Measurements from ENCODE around the gene MTMR3. TPM values are rescaled to one million over a fixed set of nuclear protein-coding genes. Genes with fewer than 3 reads are reported as not detected.
A peak's percentile ranks its signal among the peaks of the same experiment; 100 is the strongest.

Gene MTMR3
- total RNA-seq, 1 donor from 2014 or later: 28.4 TPM

GRCh38 chr22:29916007-29916544, 33.1 kb downstream of the MTMR3 start:
- DNase-seq (ENCODE audit: low read depth in 2 of 2): no peak

- peak in 1 of 2 donors; percentile 35 for DNase-seq (ENCODE audit: low read depth in 2 of 2)
Measured at GRCh38 chr22:29917052-29917902, 34.3 kb downstream of the MTMR3 start.

- no peak for DNase-seq (ENCODE audit: low read depth in 2 of 2)
Measured at GRCh38 chr22:29925402-29925801, 42.4 kb downstream of the MTMR3 start.

DNA sequence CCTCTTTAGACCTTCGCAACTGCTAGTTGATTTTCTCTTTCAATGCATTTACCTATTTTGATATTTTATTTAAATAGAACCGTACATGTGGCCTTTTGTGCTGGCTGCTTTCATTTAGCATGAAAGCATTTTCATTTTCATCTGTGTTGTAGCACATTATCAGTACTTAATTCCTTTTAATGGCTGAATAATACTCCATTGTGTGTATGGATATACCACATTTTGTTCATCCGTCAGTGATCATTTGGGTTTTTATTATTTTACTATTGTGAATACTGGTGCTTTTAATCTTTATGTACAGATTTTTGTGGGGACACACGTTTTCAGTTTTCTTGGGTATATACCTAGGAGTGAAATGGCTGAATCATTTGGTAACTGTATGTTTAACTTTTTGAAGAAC, 43.1 kb downstream of the MTMR3 start:
- no peak for DNase-seq (ENCODE audit: low read depth in 2 of 2)

DNA sequence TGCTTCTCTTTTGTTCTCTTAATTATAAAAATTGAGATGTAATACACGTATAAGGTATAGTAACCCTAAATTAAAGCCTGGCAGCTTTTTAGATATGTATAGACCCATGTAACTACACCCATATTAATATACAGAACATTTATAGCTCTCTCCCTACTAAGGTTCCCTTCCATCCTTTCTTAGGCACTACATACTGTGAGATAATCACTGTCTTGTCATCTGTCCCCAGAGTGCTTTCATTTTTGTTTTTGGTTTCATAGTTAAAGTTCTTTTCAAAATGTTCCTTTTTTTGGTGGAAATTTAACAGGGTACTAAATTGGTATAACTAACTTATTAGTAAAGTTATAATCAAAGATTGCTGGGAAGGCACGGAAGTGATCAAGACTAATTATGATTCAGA, 49.2 kb downstream of the MTMR3 start:
- no peak for DNase-seq (ENCODE audit: low read depth in 2 of 2)

- DNase-seq (ENCODE audit: low read depth in 2 of 2): no peak
Measured at GRCh38 chr22:29933619-29934018, 50.6 kb downstream of the MTMR3 start.

DNA sequence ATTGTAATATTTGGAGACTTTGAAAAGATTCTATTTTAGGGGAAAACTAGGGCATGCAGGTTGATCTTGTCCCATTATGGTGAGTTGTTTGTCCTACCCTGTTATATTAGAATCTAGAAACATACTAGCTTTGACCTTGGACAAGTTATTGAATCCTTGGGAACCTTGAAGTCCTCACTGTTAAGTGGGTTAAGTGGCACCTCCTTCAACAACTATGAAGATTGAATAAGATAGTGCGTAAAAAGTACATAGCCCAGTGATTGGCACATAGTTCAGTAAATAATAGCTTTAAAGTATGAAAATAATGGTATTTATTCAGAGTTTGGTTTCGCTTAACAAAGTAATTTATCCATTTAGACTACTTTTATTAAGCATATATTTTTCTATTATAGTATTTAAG, 51.6 kb downstream of the MTMR3 start:
- DNase-seq (ENCODE audit: low read depth in 2 of 2): no peak

DNA sequence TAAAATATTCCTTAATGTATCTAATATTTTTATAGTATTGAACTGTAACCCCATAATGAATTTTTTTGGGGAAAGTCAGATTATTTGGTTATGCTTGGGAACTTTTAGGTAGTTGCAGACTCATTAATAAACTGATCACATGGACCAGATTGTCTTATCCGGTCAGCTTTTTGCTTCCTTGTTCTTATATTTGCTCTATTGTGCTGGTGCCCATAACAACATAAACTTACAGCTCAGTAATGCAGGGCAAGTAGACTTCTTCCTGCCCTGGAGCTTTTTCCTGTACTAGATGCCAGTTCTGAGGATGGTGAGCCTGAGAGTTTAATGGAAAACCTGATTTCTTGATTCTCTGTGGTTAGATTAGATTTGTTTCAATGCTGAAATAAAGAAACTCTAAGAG, 53.2 kb downstream of the MTMR3 start:
- DNase-seq (ENCODE audit: low read depth in 2 of 2): peak; percentile 42 to 77

DNA sequence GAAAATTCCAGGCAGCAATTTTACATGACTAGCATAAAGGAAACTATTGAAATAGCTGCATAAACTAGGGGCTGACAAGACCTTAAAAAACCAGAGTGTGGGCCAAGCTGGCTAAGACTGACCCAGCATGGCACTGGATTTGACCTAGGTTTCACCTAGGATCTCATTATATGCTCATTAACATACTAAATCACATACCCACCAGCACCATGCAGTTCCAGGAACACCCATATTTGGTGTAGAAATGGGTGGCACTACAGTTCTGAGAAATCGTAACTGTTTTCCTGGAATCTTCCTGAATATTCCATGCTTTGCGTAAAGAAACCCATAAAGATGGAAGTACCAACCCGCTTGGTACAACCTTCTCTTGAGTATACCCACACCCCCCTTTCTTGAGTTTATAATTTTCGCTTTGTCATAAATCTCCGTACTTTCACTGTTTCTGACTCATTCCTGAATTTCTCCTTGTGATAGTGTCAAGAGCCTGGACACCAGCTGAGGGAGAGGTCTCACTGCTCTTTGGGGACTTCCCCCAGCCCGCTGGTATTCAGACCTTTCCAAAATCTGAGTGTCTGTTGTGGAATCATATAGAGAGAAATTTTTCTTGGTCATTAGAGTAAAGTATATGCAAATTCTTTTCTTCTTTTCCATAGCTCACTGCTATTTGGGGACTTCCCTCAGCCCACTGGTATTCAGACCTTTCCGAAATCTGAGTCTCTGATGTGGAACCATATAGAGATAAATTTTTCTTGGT, 55.1 kb downstream of the MTMR3 start:
- no peak for DNase-seq (ENCODE audit: low read depth in 2 of 2)

DNA sequence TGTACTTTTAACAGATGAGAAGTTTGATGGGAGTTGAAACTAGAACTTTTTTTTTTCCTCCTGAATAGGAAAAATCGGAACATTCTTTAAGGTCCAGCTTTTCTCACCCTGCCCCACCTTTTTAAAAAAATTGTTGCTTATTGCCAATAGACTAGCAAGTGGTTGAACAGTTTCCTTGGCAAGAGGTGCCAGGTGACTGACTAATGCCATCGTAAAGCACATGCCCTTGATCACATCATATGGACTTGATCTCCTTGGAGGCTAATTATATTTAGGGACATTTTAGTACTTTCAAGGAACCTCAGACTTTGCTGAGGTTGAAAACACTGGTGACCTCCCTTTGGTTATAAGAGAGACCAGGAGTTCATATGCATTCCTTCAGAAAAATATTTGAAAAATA, 57.6 kb downstream of the MTMR3 start:
- DNase-seq (ENCODE audit: low read depth in 2 of 2): no peak

- no peak for DNase-seq (ENCODE audit: low read depth in 2 of 2)
Measured at GRCh38 chr22:29944339-29944738, 61.4 kb downstream of the MTMR3 start.

DNA sequence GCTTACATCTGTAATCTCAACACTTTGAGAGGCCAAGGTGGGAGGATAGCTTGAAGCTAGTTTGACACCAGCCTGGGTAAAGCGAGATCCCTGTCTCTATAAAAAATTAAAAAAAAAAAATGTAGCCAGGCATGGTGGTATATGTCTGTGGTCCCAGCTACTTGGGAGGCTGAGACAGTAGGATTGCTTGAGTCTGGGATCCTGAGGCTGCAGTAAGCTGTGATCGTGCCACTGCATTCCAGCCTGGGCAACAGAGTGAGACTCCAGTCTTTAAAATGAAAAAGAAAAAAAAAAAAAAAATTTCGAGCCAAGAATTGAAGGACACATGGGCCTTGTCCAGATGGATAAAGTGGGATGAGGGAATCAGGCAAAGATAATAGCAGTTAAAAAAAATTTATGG, 62.5 kb downstream of the MTMR3 start:
- DNase-seq (ENCODE audit: low read depth in 2 of 2): no peak

DNA sequence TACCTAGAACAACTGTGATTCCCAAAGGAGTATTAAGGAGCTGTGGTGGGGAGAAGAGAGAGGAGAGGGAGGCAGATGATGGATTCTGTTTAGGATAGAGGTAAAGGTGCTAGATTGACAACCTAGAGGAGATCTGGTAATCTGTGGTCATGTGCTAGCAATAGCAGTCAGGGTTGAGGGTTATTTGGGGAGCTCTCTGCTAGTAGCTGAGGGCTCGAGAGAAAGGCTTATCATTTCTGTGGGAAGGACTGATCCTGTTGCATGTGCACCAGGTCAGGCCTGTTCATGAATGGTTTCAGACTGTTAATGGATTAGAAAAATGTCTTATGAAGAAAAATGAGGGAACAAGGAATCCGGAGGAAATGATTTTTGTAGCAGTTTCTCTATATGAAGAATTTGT, 63.2 kb downstream of the MTMR3 start:
- no peak for DNase-seq (ENCODE audit: low read depth in 2 of 2)

GRCh38 chr22:29947410-29948384, 64.7 kb downstream of the MTMR3 start:
- DNase-seq (ENCODE audit: low read depth in 2 of 2): peak in 1 of 2 donors; percentile 14

DNA sequence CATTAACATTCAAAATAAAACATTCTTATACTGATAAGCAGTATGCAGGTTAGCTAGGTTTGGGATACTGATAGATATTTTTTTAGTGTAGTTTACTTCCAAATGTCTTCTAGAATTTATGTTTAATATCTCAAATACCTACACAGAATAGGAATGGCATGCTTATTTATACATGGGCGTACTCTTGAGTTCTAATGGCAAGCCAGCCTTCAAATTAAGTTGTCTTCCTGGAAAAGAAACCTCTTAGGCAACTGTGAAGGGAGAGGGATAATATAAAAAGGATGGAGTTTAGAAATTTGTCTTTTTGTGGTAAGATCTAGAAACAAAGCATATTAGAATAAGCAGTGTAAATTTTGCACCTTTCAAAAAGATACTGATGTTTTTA, 65.4 kb downstream of the MTMR3 start:
- no peak for DNase-seq (ENCODE audit: low read depth in 2 of 2)

DNA sequence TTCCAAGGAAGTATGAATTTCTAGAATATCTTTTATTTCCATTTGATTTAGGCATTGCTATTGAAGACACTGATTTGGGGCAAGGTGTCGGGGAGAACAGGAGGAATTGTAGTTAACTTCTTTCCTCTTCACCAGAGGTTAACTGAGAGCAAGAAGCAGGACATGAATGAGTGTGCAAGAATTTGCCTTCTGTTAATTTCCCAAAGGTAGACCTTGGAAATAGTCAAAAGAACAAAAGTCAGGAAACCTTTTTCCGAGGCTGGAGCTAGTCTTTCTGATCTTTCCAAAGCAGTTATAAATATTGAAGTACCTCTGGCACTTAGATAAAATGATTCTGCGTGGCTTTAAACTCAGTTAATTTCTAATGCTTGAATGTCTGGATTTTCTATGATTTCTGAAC, 66.9 kb downstream of the MTMR3 start:
- DNase-seq (ENCODE audit: low read depth in 2 of 2): no peak

GRCh38 chr22:29951791-29952413, 68.9 kb downstream of the MTMR3 start:
- DNase-seq (ENCODE audit: low read depth in 2 of 2): no peak

- no peak for DNase-seq (ENCODE audit: low read depth in 2 of 2)
Measured at GRCh38 chr22:29954203-29954855, 71.4 kb downstream of the MTMR3 start.

DNA sequence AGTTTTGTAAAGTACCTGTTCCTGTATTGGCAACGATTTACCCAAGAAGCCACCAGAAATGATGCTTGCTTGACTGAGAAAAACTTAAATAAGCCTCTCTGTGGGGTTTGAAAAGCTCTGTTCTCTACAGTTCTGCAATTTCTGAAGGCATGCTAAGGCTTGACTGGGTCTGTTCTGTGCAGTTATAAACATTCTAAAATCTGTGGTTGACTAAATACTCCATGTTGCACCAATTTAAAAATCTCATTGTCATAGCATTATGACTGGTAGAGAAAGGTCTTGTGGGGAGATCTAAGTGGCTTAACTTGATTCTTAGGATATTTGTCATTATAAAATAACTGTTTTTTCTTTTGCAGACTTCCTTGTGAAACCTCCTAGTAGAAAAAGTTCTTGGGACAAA, 73.7 kb downstream of the MTMR3 start:
- DNase-seq (ENCODE audit: low read depth in 2 of 2): no peak

DNA sequence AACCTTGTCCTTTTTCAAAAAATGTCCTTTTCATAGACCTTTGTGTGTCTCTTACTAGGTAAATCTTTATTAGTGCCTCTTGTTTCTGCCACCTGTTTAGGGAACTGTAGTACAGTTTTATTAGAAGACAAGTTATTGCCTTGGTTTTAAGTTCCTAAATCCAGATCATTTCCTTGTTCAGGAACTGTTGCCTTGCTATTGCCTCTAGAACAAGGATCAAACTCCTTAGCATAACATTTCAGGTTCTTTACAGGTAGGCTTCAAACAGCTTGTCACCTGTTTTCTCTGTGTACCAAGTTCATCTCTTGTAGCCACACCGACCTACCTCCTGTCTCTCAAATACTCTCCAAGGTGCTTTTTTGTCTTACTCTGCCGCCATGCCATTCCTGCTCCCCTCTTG, 75.2 kb downstream of the MTMR3 start:
- no peak for DNase-seq (ENCODE audit: low read depth in 2 of 2)
